Astrocyte (in vitro differentiated cells and primary cell): ENCODE results near the gene MYADM.

Source experiments
- EZH2 ChIP-seq: IDR thresholded peaks from 2 replicates; pipeline ENCODE4 v1.6.1; 2012; ENCODE audit warnings: mild to moderate bottlenecking, low read length, inconsistent platforms; ENCODE audit not compliant: insufficient read depth
- TF ChIP-seq, protein P1 (sequence below): IDR thresholded peaks from 2 replicates; pipeline ENCODE4 v1.5.1; 2011; ENCODE audit warnings: low read depth, mild to moderate bottlenecking, inconsistent platforms, low read length, moderate library complexity; ENCODE audit not compliant: insufficient read depth

DNA sequence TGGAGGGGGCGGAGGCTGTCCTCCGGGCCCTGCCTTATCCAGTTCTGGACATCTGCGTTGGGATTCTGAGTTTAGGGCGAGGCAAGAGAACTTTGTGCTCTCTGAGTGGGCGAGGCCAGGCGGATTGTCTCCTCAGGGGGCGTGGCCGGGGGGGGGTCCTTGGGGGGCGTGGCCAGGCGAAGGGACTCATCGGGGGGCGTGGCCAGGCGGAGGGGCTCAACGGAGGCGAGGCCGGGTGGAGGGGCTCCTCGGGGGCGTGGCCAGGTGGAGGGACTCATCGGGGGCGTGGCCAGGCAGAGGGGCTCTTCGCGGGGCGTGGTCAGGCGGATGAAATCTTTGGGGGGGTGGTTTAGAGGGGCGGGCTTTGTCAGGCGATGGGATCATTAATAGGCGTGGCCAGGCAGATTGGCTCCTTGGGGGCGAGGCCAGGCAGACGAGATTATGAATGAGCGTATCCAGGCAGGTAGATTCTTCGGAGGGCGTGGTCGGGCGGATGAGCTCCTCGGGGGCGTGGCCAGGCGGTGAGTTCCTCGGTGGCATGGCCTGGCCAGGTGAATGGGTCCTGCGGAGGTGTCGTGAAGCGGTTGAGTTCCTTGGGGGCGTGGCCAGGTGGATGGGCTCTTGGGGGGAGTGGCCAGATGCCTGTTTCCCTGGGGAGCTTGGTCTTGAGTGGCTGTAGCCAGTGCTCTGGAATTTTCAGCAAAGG is 31.1 kb downstream of the MYADM start:
- TF ChIP-seq, protein P1, sequence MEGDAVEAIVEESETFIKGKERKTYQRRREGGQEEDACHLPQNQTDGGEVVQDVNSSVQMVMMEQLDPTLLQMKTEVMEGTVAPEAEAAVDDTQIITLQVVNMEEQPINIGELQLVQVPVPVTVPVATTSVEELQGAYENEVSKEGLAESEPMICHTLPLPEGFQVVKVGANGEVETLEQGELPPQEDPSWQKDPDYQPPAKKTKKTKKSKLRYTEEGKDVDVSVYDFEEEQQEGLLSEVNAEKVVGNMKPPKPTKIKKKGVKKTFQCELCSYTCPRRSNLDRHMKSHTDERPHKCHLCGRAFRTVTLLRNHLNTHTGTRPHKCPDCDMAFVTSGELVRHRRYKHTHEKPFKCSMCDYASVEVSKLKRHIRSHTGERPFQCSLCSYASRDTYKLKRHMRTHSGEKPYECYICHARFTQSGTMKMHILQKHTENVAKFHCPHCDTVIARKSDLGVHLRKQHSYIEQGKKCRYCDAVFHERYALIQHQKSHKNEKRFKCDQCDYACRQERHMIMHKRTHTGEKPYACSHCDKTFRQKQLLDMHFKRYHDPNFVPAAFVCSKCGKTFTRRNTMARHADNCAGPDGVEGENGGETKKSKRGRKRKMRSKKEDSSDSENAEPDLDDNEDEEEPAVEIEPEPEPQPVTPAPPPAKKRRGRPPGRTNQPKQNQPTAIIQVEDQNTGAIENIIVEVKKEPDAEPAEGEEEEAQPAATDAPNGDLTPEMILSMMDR, result no peak
- no peak for TF ChIP-seq EZH2
